ENCODE measurements around the gene RAB1A. TPM values are rescaled to one million over a fixed set of nuclear protein-coding genes. Genes with fewer than 3 reads are reported as not detected.

The RAB1A gene
- total and polyA plus RNA-seq, 2 of the 13 experiments (the other 11 are each of a cell fraction or from before 2014, with no cell fraction given), result 206 to 226 TPM

GRCh38 chr2:65130664-65131175 is 814 bp upstream of the RAB1A start:
- peak; percentile 56 for FAIRE-seq
- peaks cover 38% of the 10 kb centered on the region for H4K20me1 ChIP-seq (ENCODE audit: insufficient read depth, low read length)
- H3K27ac ChIP-seq (ENCODE audit: extremely low read length, insufficient read depth, low read length), result peak overlapping the region; percentile 95
- WGBS (ENCODE audit: low lambda C conversion rate), result 2% methylated on average over 18 of the region's 19 CpGs
- POLR2A ChIA-PET, result interaction anchor here (0.6 to 3.1 kb wide), 33 partner anchors 9 to 477 kb away, joined by 3 to 62 read pairs (median 5); partner anchors contain the start of genes ACTR2, CEP68, SERTAD2 and SPRED2
- H2AFZ ChIP-seq (ENCODE audit: low read length), result no peak overlapping the region
- peak; percentile 75 for ATAC-seq
- H3K27me3 ChIP-seq (ENCODE audit: control insufficient read depth in 1 of 2, insufficient read depth in 2 of 2, low read length in 2 of 2), result peaks cover 0 to 4% of the 10 kb centered on the region in 2 experiments; a peak in 1 of 5 replicates
- CTCF ChIA-PET (ENCODE audit: low intra/inter-chr PET ratio, low total read pairs), result no interaction called here
- no peaks in the 10 kb centered on the region; a peak in 1 of 5 replicates for H3K36me3 ChIP-seq (replicated peaks in 1 of 2; ENCODE audit: control insufficient read depth in 1 of 2, insufficient read depth in 2 of 2, low read length in 2 of 2)
- H3K4me1 ChIP-seq (ENCODE audit: insufficient read depth, low read length), result peaks cover 69% of the 10 kb centered on the region
- intact Hi-C loops (cut with micrococcal nuclease; ENCODE audit: unreplicated experiment) (loop anchor here (2.0 to 5.0 kb wide), 5 partner anchors 33 to 97 kb away; partner anchors contain the start of genes ACTR2 and CEP68), in situ Hi-C loops (cut with HindIII; ENCODE audit: extremely low pct_ligation_motif_present, low pct_unique_long_range_greater_than_20kb) (no loop called here)
- H3K9me3 ChIP-seq (ENCODE audit: low read length), result no peaks in the 10 kb centered on the region
- H3K9ac ChIP-seq (ENCODE audit: insufficient read depth, low read depth, low read length), result peak overlapping the region; percentile 82
- peaks cover 42% of the 10 kb centered on the region for H3K79me2 ChIP-seq (ENCODE audit: insufficient read depth, low read length)
- no peak for DNase-seq (ENCODE audit: low spot score)
- no TSS peak for BruUV-seq (replicated peaks)
- H3K4me3 ChIP-seq (replicated peaks in 1 of 3; ENCODE audit: insufficient read depth in 1 of 3, low read depth in 2 of 3, low read length in 3 of 3), result peak overlapping the region; percentile 63 to 78 (median 71)
- H3K4me2 ChIP-seq (ENCODE audit: low read depth, low read length), result peak overlapping the region; percentile 89
- TF ChIP-seq ZNF230 (CRISPR knock-in tag; IDR thresholded peaks at IDR 0.05), result peak; percentile 15; the same call in 1 of the 2 replicates
- TF ChIP-seq ZNF644 (CRISPR knock-in tag; IDR thresholded peaks at IDR 0.05; ENCODE audit: low read depth), result peak; percentile 24
- TF ChIP-seq ARID4A (CRISPR knock-in tag; IDR thresholded peaks at IDR 0.05; ENCODE audit: borderline replicate concordance), result no peak; the same call in 1 of the 2 replicates
- peak; percentile 41; the same call in 1 of the 2 replicates for TF ChIP-seq HOXA3 (CRISPR knock-in tag; IDR thresholded peaks at IDR 0.05)
- peak; percentile 70; the same call in 1 of the 2 replicates for TF ChIP-seq HINFP (CRISPR knock-in tag; IDR thresholded peaks at IDR 0.05; ENCODE audit: low read depth)
- no peak for TF ChIP-seq HOXA7 (CRISPR knock-in tag; IDR thresholded peaks at IDR 0.05)
- TF ChIP-seq TFDP2 (CRISPR knock-in tag; IDR thresholded peaks at IDR 0.05), result no peak
- TF ChIP-seq ZBED4 (CRISPR knock-in tag; IDR thresholded peaks at IDR 0.05; ENCODE audit: borderline replicate concordance), result no peak; the same call in 1 of the 2 replicates
- no peak for TF ChIP-seq KDM5B (CRISPR knock-in tag; IDR thresholded peaks at IDR 0.05; ENCODE audit: borderline replicate concordance)
- TF ChIP-seq PLSCR1 (CRISPR knock-in tag; IDR thresholded peaks at IDR 0.05; ENCODE audit: borderline replicate concordance), result no peak
- peak; percentile 54; the same call in 1 of the 2 replicates for TF ChIP-seq RAD21 (CRISPR knock-in tag; IDR thresholded peaks at IDR 0.05)
